Stimulated activated CD8-positive, alpha-beta memory T cell treated with anti-CD3 and anti-CD28 coated beads, Interleukin-4, amount 100 ng/mL, for 4 hours (primary cell): ENCODE data around the gene ZBTB20.
"Not testable (repeated sequence)": the region's sequence is repeated elsewhere in the genome, so short reads cannot be mapped to it uniquely, and the experiment has no call there.

Source experiments
- DNase-seq, 2 donors: peaks; one replicate each; pipeline ENCODE4 v3.0.0-alpha.2; 2020; ENCODE audit warnings: low read depth in 2 of 2, low spot score in 1 of 2

The ZBTB20 gene

GRCh38 chr3:114680299-114680698, 466.8 kb downstream of the ZBTB20 start:
- DNase-seq = no peak

- DNase-seq = not testable (repeated sequence)
Measured at GRCh38 chr3:114679773-114680172, 467.3 kb downstream of the ZBTB20 start.

GRCh38 chr3:114675104-114675503, 472.0 kb downstream of the ZBTB20 start:
- no peak for DNase-seq

GRCh38 chr3:114674036-114674435, 473.1 kb downstream of the ZBTB20 start:
- no peak for DNase-seq

GRCh38 chr3:114673481-114673880, 473.6 kb downstream of the ZBTB20 start:
- DNase-seq = no peak

- no peak for DNase-seq
Measured at GRCh38 chr3:114672692-114673447, 474.2 kb downstream of the ZBTB20 start.

GRCh38 chr3:114671741-114672510, 475.2 kb downstream of the ZBTB20 start:
- DNase-seq = no peak

- no peak for DNase-seq
Measured at GRCh38 chr3:114669614-114670013, 477.5 kb downstream of the ZBTB20 start.

- DNase-seq = no peak
Measured at GRCh38 chr3:114668099-114668498, 479.0 kb downstream of the ZBTB20 start.

GRCh38 chr3:114666623-114667022, 480.5 kb downstream of the ZBTB20 start:
- DNase-seq = no peak

GRCh38 chr3:114664006-114664405, 483.1 kb downstream of the ZBTB20 start:
- DNase-seq = no peak

GRCh38 chr3:114660808-114661207, 486.3 kb downstream of the ZBTB20 start:
- no peak for DNase-seq

GRCh38 chr3:114660124-114660523, 487.0 kb downstream of the ZBTB20 start:
- no peak for DNase-seq

GRCh38 chr3:114659109-114660061, 487.7 kb downstream of the ZBTB20 start:
- DNase-seq = no peak

GRCh38 chr3:114651555-114651954, 495.5 kb downstream of the ZBTB20 start:
- DNase-seq = no peak

GRCh38 chr3:114650808-114651207, 496.3 kb downstream of the ZBTB20 start:
- DNase-seq = no peak

GRCh38 chr3:114649331-114649730, 497.8 kb downstream of the ZBTB20 start:
- DNase-seq = no peak

- no peak for DNase-seq
Measured at GRCh38 chr3:114646526-114646925, 500.6 kb downstream of the ZBTB20 start.

GRCh38 chr3:114645392-114645791, 501.7 kb downstream of the ZBTB20 start:
- DNase-seq = no peak

- DNase-seq = no peak
Measured at GRCh38 chr3:114644367-114644766, 502.7 kb downstream of the ZBTB20 start.
